ENCODE measurements around the gene HABP4.
A peak's percentile ranks its signal among the peaks of the same experiment; 100 is the strongest.

Gene HABP4

DNA sequence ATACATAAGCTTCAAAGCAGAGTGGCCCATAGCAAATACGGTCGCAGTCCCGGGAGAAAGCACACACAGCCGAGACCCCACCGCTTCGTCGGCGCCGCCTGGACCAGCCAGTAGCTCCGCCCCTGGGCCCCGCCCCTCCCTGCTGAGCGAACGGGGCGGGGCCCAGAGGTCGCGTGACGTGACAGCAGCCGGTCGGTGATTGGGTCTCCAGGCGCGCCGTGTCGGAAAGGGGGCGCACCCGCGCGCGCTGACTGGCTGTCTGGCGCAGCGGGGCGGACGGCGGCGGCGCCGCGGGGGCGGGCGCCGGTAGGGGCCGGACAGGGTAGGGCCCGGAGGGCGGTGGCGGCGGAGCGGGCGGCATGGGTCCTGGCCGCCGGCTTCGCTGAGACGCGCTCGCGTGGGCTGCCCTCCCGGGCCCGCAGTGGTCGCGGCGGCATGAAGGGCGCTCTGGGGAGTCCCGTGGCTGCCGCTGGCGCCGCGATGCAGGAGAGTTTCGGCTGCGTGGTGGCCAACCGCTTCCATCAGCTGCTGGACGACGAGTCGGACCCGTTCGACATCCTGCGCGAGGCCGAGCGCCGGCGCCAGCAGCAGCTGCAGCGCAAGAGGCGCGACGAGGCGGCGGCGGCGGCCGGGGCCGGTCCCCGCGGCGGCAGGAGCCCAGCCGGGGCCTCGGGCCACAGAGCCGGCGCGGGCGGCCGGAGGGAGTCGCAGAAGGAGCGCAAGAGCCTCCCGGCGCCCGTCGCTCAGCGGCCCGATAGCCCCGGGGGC is at the start of gene HABP4:
Gene HABP4 (plus strand): TSS at position 325 of the 768 bp plus-strand sequence. CDS start 111 bp downstream, at position 436.
- peak; percentile 97 for DNase-seq

DNA sequence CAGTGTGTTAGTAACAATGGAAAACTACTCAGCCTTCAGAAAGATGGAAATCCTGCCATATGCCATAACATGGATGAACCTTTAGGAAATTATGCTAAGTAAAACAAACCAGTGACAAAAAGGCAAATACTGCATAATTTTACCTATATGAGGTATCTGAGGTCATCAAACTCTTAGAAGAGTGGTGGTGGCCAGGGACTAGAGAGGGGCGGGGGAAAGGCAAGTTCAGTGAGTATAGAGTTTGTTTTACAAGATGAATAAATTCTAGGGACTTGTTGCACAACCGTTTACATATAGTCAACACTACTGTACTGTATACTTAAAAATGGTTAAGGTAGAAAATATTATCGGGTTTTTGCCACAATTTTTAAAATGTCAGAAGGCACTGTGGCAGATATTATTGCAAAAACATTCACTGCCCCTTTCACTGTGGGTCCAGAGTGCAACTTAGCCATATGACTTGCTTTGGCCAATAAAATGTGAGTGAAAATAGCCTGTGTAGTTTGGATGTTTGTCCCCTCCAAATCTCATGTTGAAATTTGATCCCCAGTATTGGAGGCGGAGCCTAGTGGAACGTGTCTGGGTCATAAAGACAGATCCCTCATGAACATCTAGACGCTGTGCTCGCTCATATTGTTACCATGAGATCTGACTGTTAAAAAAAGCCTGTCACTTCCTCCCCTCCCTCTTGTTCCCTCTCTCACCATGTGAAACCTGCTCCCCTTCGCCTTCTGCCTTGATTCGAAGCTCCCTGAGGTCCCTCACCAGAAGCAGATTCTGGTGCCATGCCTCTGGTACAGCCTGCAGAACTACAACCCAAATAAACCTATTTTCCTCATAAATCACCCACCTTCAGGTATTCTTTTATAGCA is 41.3 kb upstream of the HABP4 start:
- no peak for DNase-seq

GRCh38 chr9:96411129-96411838 is 38.7 kb upstream of the HABP4 start:
- DNase-seq: no peak

DNA sequence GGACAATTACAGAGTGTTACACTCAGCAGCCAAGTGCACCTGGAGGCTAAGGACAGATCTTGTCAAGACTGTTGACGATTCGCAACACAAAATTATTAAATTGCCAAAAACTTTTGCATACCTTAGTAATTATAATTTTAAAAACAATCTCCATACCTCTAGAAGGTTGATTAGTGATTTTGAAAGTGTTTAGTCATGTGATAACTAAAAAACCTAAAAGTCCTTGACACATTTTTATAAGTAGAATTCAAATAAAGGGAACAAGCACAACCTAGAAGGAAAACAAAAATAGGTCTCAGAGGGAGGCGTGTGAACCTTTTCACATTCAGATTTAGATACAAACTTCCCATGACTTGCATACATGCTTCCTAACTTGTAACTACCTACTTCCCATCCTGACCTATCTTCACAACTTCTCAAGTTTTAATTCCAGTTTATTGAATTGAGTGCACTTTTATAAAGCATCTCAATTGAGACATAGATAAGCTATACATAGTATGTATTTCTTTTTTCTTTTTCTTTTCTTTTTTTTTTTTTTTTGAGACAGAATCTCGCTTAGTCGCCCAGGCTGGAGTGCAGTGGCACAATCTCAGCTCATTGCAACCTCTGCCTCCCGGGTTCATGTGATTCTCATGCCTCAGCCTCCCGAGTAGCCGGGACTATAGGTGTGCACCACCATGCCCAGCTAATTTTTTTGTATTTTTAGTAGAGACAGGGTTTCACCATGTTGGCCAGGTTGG is 37.6 kb upstream of the HABP4 start:
- no peak for DNase-seq

- no peak for DNase-seq
These were observed 36.4 kb upstream of the HABP4 start for GRCh38 chr9:96413302-96414221.

DNA sequence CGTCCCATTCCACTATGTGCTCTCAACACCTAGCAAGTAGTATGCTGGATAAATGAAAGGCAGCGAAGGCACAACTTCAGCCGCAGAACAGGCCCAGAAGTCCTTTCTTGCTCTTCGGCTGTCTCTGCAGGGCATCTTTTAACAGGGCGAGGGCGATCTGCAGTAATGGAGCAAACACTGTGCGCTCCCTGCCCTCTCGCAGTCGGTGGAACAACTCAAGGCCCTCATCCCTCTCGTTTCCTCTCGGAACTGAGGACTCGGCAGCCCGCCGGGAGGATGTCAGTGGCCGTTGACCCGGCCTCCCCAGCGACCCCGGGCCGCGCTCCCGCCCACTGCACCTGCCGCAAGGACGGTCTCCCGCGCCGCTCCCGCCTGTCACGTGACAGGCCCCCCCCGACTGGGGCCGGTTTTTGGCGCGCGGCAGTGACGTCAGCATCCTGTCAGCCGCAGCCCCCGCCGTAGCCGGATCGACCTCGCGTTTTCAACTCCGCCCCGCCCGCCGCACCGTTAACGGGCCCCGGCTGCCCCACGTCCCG is 32.9 kb upstream of the HABP4 start:
- DNase-seq: peak; percentile 93

- no peak for DNase-seq
These were observed 32.3 kb upstream of the HABP4 start for GRCh38 chr9:96417661-96418082.

- peak; percentile 87 for DNase-seq
These were observed 31.7 kb upstream of the HABP4 start, which contains the start of gene ZNF367 for GRCh38 chr9:96418083-96418919. Gene ZNF367 (minus strand): TSS chr9:96418370. CDS start chr9:96418032, 338 bp downstream.

GRCh38 chr9:96418920-96419690 is 30.9 kb upstream of the HABP4 start:
- no peak for DNase-seq

DNA sequence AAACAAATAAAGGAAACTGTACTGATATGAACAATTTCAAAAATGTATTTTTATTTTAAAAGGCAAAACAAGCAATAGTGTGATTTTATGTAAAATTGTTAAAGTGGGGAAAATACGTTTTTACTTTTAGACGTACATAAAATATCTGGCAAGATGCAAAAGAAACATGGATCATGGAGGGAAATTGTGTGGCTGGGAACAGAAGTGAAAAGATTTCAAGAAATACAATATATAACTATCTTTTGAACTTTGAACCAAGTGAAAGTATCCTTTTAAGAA is 30.3 kb upstream of the HABP4 start:
- no peak for DNase-seq

GRCh38 chr9:96420468-96421219 is 29.3 kb upstream of the HABP4 start:
- no peak for DNase-seq

- no peak for DNase-seq
These were observed 26.5 kb upstream of the HABP4 start for GRCh38 chr9:96423322-96423984.

DNA sequence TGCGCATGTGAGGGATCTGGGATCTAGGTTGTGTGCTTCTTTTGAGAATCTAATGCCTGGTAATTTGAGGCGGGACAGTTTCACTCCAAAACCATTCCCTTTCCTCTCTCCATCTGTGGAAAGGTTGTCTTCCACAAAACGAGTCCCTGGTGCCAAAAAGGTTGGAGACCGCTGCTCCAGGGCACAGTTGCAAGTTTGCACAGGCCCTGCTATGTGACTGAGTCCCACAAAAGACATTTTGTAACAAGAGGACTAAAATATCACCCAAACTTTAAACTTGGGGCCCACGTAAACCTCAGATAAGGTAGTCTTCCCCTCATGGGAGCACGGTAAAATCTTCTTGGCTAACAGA is 26.0 kb upstream of the HABP4 start:
- no peak for DNase-seq

- no peak for DNase-seq
These were observed 24.3 kb upstream of the HABP4 start for GRCh38 chr9:96425500-96426169.

GRCh38 chr9:96429732-96430131 is 20.2 kb upstream of the HABP4 start:
- no peak for DNase-seq

- no peak for DNase-seq
These were observed 19.6 kb upstream of the HABP4 start for GRCh38 chr9:96430377-96430776.

- DNase-seq: no peak
These were observed 14.6 kb upstream of the HABP4 start for GRCh38 chr9:96435345-96435744.

- DNase-seq: no peak
These were observed 13.9 kb upstream of the HABP4 start for GRCh38 chr9:96436063-96436455.

Data from activated T-cell treated with anti-CD3 and anti-CD28 coated beads, Interleukin-2, amount 50 U/mL, for 1 hour (primary cell).